Esophagus squamous epithelium (tissue), 5 donors: ENCODE measurements around the gene SPSB3. TPM values are rescaled to one million over a fixed set of nuclear protein-coding genes. Genes with fewer than 3 reads are reported as not detected.
"Not testable (repeated sequence)": the region's sequence is repeated elsewhere in the genome, so short reads cannot be mapped to it uniquely, and the experiment has no call there.

ENCODE experiments used
- DNase-seq: peaks from one replicate; lab custom pipeline; 2025; lab: John Stamatoyannopoulos, UW
- H3K27ac ChIP-seq, 4 donors: fragments of 200-600 bp; sonication (generic); one replicate each; pipeline ENCODE4 v1.5.1; 2016 to 2019; ENCODE audit warnings: mild to moderate bottlenecking in 1 of 4
- H3K27me3 ChIP-seq, 4 donors: fragments of 200-600 bp; sonication (generic); 1 replicate in 3 of 4; 2 replicates in 1 of 4; pipeline versions ENCODE4 v1.5.1 to v1.6.0; 2017 to 2021; ENCODE audit warnings: antibody characterized with exemption in 1 of 4
- H3K36me3 ChIP-seq, 3 donors: fragments of 200-600 bp; sonication (generic); one replicate each; pipeline ENCODE4 v1.5.1; 2016 to 2019
- H3K4me1 ChIP-seq, 3 donors: fragments of 200-600 bp; sonication (generic); one replicate each; pipeline ENCODE4 v1.5.1; 2017 to 2019
- H3K4me3 ChIP-seq, 4 donors: fragments of 200-600 bp; sonication (generic); 1 replicate in 3 of 4; 2 replicates in 1 of 4; pipeline ENCODE4 v1.5.1; 2016 to 2019; ENCODE audit warnings: mild to moderate bottlenecking in 2 of 4, moderate library complexity in 1 of 4
- H3K9me3 ChIP-seq, 3 donors: fragments of 200-600 bp; sonication (generic); one replicate each; pipeline ENCODE4 v1.5.1; 2016 to 2019
- CTCF ChIP-seq, 6 experiments: fragments of 450-650 bp in 4 of 6; fragments of 200-600 bp in 2 of 6; sonication (generic) in 2 of 6; IDR thresholded peaks; one replicate each; pipeline ENCODE4 v1.5.1; 2016 to 2019; ENCODE audit warnings: antibody characterized with exemption in 6 of 6, mild to moderate bottlenecking in 4 of 6, moderate library complexity in 4 of 6
- POLR2A ChIP-seq, 4 donors: fragments of 450-650 bp; IDR thresholded peaks; one replicate each; pipeline ENCODE4 v1.6.1; 2017; ENCODE audit warnings: antibody characterized with exemption in 4 of 4, mild to moderate bottlenecking in 4 of 4, moderate library complexity in 3 of 4
- WGBS, 2 donors: methylation state at CpG; one replicate each; pipeline ENCODE4 v1.1.5; 2018; 5-methylcytosine and 5-hydroxymethylcytosine counted together
- intact Hi-C: fragments of 100-400 bp; cut with DNase I; formaldehyde crosslinking; loops from one replicate; pipeline ENCODE4 v1.15.0; 2022
- total RNA-seq, 4 donors: library from RNA; depleted of rRNA; stranded (reverse); fragments of >200 nt; gene quantifications; one replicate each; pipeline ENCODE4 v1.1.0, GENCODE V29; 2016
- donor health status: DM: yes; HTN: yes; CAD: no.

SPSB3 gene
- total RNA-seq, 4 donors from 2014 or later, result 27.8 to 84.5 (median 45.1) TPM

- Histone ChIP-seq H3K27me3 (no peaks in the 10 kb centered on the region), H3K27ac (no peak overlapping the region), H3K9me3 (no peaks in the 10 kb centered on the region), H3K4me1 (peaks cover 0 to 6% (median 0%) of the 10 kb centered on the region in 3 donors), H3K4me3 (no peak overlapping the region), H3K36me3 (peaks cover 15 to 56% (median 17%) of the 10 kb centered on the region in 3 donors)
- WGBS, 2 donors, result 85 to 100% methylated on average over 4 to 10 of the region's 30 CpGs
- TF ChIP-seq POLR2A (IDR thresholded peaks at IDR 0.05) (no peak), CTCF (IDR thresholded peaks at IDR 0.05) (no peak)
- intact Hi-C loops, result no loop called here
- no peak for DNase-seq
These were observed 41.4 kb downstream of the SPSB3 start for GRCh38 chr16:1740781-1741490.

- Histone ChIP-seq H3K27me3 (no peaks in the 10 kb centered on the region), H3K4me1 (peaks cover 0 to 6% (median 0%) of the 10 kb centered on the region in 3 donors), H3K27ac (no peak overlapping the region), H3K36me3 (peaks cover 15 to 49% (median 17%) of the 10 kb centered on the region in 3 donors), H3K9me3 (no peaks in the 10 kb centered on the region), H3K4me3 (no peak overlapping the region)
- TF ChIP-seq POLR2A (IDR thresholded peaks at IDR 0.05) (no peak), CTCF (IDR thresholded peaks at IDR 0.05) (no peak)
- WGBS, 2 donors, result 95 to 98% methylated on average over 31 to 33 of the region's 33 CpGs
- DNase-seq, result no peak
- intact Hi-C loops, result no loop called here
These were observed 42.1 kb downstream of the SPSB3 start for GRCh38 chr16:1740234-1740633.

- Histone ChIP-seq H3K27ac (no peak overlapping the region), H3K27me3 (no peaks in the 10 kb centered on the region), H3K4me3 (no peak overlapping the region), H3K9me3 (no peaks in the 10 kb centered on the region), H3K36me3 (peaks cover 19 to 55% (median 24%) of the 10 kb centered on the region in 3 donors), H3K4me1 (no peaks in the 10 kb centered on the region)
- WGBS, 2 donors, result 97 to 98% methylated on average over 11 to 12 of the region's 22 CpGs
- intact Hi-C loops, result no loop called here
- DNase-seq, result no peak
- TF ChIP-seq POLR2A (IDR thresholded peaks at IDR 0.05) (no peak), CTCF (IDR thresholded peaks at IDR 0.05) (no peak)
These were observed 47.6 kb downstream of the SPSB3 start for GRCh38 chr16:1734816-1735215.

GRCh38 chr16:1734123-1734522 lies 48.2 kb downstream of the SPSB3 start:
- no peaks in the 10 kb centered on the region for H3K9me3 ChIP-seq
- whole genome bisulfite sequencing, 2 donors, result no CpG with 5 or more reads among the region's 22 CpGs
- H3K27me3 ChIP-seq, result no peaks in the 10 kb centered on the region
- H3K4me1 ChIP-seq, result no peaks in the 10 kb centered on the region
- TF ChIP-seq POLR2A (IDR thresholded peaks at IDR 0.05) (no peak), CTCF (IDR thresholded peaks at IDR 0.05) (no peak)
- no peak overlapping the region for H3K27ac ChIP-seq
- intact Hi-C loops, result no loop called here
- no peak for DNase-seq
- no peak overlapping the region for H3K4me3 ChIP-seq
- H3K36me3 ChIP-seq, result peaks cover 24 to 62% (median 31%) of the 10 kb centered on the region in 3 donors

GRCh38 chr16:1732551-1732987 lies 49.8 kb downstream of the SPSB3 start:
- H3K27ac ChIP-seq, H3K27me3 ChIP-seq, H3K9me3 ChIP-seq, H3K4me1 ChIP-seq, intact Hi-C loops, H3K4me3 ChIP-seq, DNase-seq: not testable (repeated sequence)
- H3K36me3 ChIP-seq, result peaks cover 35 to 77% (median 37%) of the 10 kb centered on the region in 3 donors
- WGBS, 2 donors, result 63% methylated on average over 6 of the region's 21 CpGs; no CpG with 5 or more reads in 1 of the 2 donors
